ENCODE data around the gene TMOD3. TPM values are rescaled to one million over a fixed set of nuclear protein-coding genes. Genes with fewer than 3 reads are reported as not detected.

Gene TMOD3
- total and polyA plus RNA-seq, 2 of the 4 experiments (the other 2 are of a cell fraction): 10.7 to 22.0 TPM

GRCh38 chr15:51878446-51879386 lies 49.3 kb downstream of the TMOD3 start:
- Histone ChIP-seq H3K4me1 (ENCODE audit: control insufficient read depth, insufficient read depth, low read length) (peaks cover 11% of the 10 kb centered on the region; the same call in 1 of the 2 replicates), H3K14ac (replicated peaks; ENCODE audit: low read depth, low read length) (peak overlapping the region; percentile 18; the same call in 1 of the 2 replicates), H3K4ac (ENCODE audit: low read depth, low read length) (no peak overlapping the region; the same call in 1 of the 2 replicates), H2AK5ac (ENCODE audit: low read depth, low read length) (peak overlapping the region; percentile 13; the same call in 1 of the 2 replicates), H3K79me1 (ENCODE audit: low read depth in 1 of 2, low read length in 2 of 2) (peaks cover 21 to 48% of the 10 kb centered on the region in 2 experiments), H3K36me3 (ENCODE audit: control insufficient read depth, insufficient read depth, low read length) (peaks cover 4% of the 10 kb centered on the region; the same call in 1 of the 2 replicates), H4K91ac (ENCODE audit: insufficient read depth, low read depth, low read length) (no peak overlapping the region), H3K4me2 (ENCODE audit: low read depth, low read length) (peak overlapping the region; percentile 60; the same call in 1 of the 2 replicates), H2BK120ac (ENCODE audit: low read depth, low read length) (0 out of 2 replicates have a peak overlapping the region, but pooled peaks have one; percentile 56), H3K9me3 (ENCODE audit: control insufficient read depth, insufficient read depth, low read length) (no peaks in the 10 kb centered on the region), H2BK5ac (ENCODE audit: low read depth, low read length, poor library complexity, severe bottlenecking) (peak overlapping the region; percentile 90), H3K9me1 (ENCODE audit: insufficient read depth, low read length) (peaks cover 11% of the 10 kb centered on the region; the same call in 1 of the 2 replicates), H4K20me1 (ENCODE audit: insufficient read depth, low read length) (no peaks in the 10 kb centered on the region; the same call in 1 of the 2 replicates), H2BK15ac (ENCODE audit: low read depth, low read length) (peak overlapping the region; percentile 44; the same call in 1 of the 3 replicates), H3K9ac (ENCODE audit: low read depth, low read length) (no peak overlapping the region), H3K56ac (ENCODE audit: extremely low read depth, insufficient read depth, low read length) (no peak overlapping the region), H3K27ac (ENCODE audit: insufficient read depth, low read length) (no peak overlapping the region), H4K8ac (ENCODE audit: low read depth in 2 of 2, low read length in 2 of 2) (peak overlapping the region in 1 of 2 experiments; percentile 49; a peak in 1 of 4 replicates), H2AFZ (replicated peaks; ENCODE audit: low read length, poor library complexity) (no peak overlapping the region), H4K5ac (ENCODE audit: low read depth, low read length) (no peak overlapping the region; the same call in 1 of the 2 replicates), H3K4me3 (ENCODE audit: insufficient read depth, low read depth, low read length) (no peak overlapping the region), H2BK20ac (ENCODE audit: low read depth, low read length) (peak overlapping the region; percentile 31; the same call in 1 of the 2 replicates), H2AK9ac (replicated peaks; ENCODE audit: low read depth, low read length, poor library complexity) (no peak overlapping the region), H3K23ac (ENCODE audit: low read depth, low read length) (no peak overlapping the region), H3K18ac (ENCODE audit: low read depth, low read length) (peak overlapping the region; percentile 57; the same call in 1 of the 2 replicates), H3K27me3 (ENCODE audit: control insufficient read depth, insufficient read depth, low read length) (no peaks in the 10 kb centered on the region)
- dilution Hi-C loops (cut with HindIII; ENCODE audit: low sequenced_read_pairs, unreplicated experiment) (no loop called here), intact Hi-C loops (cut with micrococcal nuclease) (loop anchor here (10.0 kb wide), 1 partner anchor 1524 kb away; the partner anchor contains the start of gene GABPB1), in situ Hi-C loops (cut with MboI; ENCODE audit: low sequenced_read_pairs) (no loop called here)
- no TSS peak for BruUV-seq (replicated peaks)
- ATAC-seq (ENCODE audit: low read depth) (peak; percentile 16; the same call in 1 of the 2 replicates), DNase-seq (peak; percentile 62)
- ChIA-PET POLR2A (ENCODE audit: unreplicated experiment) (no interaction called here), CTCF (interaction anchor here (1.1 kb wide), 1 partner anchor 16 kb away, joined by 7 read pairs; no protein-coding TSS in a partner anchor)
- peak; percentile 76 for TF ChIP-seq CEBPB (IDR thresholded peaks at IDR 0.05; ENCODE audit: low read depth, low read length)
- no peak for TF ChIP-seq SMC3 (IDR thresholded peaks at IDR 0.05; ENCODE audit: low read depth, low read length)
- TF ChIP-seq POLR2A (IDR thresholded peaks at IDR 0.05; ENCODE audit: low read depth, low read length): no peak
- WGBS, 2 experiments (ENCODE audit: extremely low coverage in 2 of 2, insufficient read length in 1 of 2): no CpG with 5 or more reads among the region's 1 CpG

Measured in IMR-90 (cell line).